HepG2 (cell line): ENCODE results near the gene FOLR2. TPM values are rescaled to one million over a fixed set of nuclear protein-coding genes. Genes with fewer than 3 reads are reported as not detected.

ENCODE experiments used
- ATAC-seq: fragments of 200-7000 bp; cut with Tn5 transposase; 3 replicates; pipeline ENCODE4 v1.9.1; 2020; ENCODE audit warnings: mild to moderate bottlenecking, moderate library complexity
- BruUV-seq: library from RNA; stranded (reverse); fragments of 400-500 nt; replicated peaks from 2 replicates; lab custom pipeline; 2021; lab: Mats Ljungman, UMichigan
- CTCF ChIA-PET: fragments of 300-600 bp; formaldehyde crosslinking; extraction: SDS; loops from one replicate; lab custom pipeline; 2021; ENCODE audit warnings: low total read pairs, inconsistent platforms, low intra/inter-chr PET ratio; lab: Yijun Ruan, JAX
- POLR2A ChIA-PET: fragments of 350-600 bp; sonication (Branson Sonifier 250); formaldehyde crosslinking; loops from one replicate; lab custom pipeline; 2020; ENCODE audit warnings: antibody characterized with exemption, inconsistent platforms; lab: Yijun Ruan, JAX
- DNase-seq: peaks from one replicate; pipeline ENCODE4 v3.0.0-alpha.2; 2015; ENCODE audit warnings: low spot score
- FAIRE-seq: peaks from 3 replicates; lab custom pipeline; 2011; peaks lifted over from hg19 to GRCh38; lab: Jason Lieb, UNC
- H2AFZ ChIP-seq: one replicate; pipeline ENCODE4 v1.6.1; 2011; ENCODE audit warnings: low read length, inconsistent platforms
- H3K27ac ChIP-seq: fragments of 300-600 bp; 3 replicates; pipeline ENCODE4 v1.8.0; 2011; ENCODE audit warnings: mixed run types, mild to moderate bottlenecking, mixed read lengths, low read length, inconsistent platforms; ENCODE audit not compliant: insufficient read depth; ENCODE audit errors: extremely low read length
- H3K27me3 ChIP-seq, 2 experiments: fragments of 200-600 bp in 1 of 2; 2 replicates in 1 of 2; 3 replicates in 1 of 2; pipeline versions ENCODE4 v1.6.0 to v1.8.0; 2011; ENCODE audit warnings: low read length in 2 of 2, mild to moderate bottlenecking in 2 of 2, moderate library complexity in 2 of 2, inconsistent platforms in 1 of 2; ENCODE audit not compliant: insufficient read depth in 2 of 2, control insufficient read depth in 1 of 2
- H3K36me3 ChIP-seq, 2 experiments: fragments of 200-600 bp in 1 of 2; replicated peaks in 1 of 2; 2 replicates in 1 of 2; 3 replicates in 1 of 2; pipeline versions ENCODE4 v1.5.1 to v1.8.0; 2011; ENCODE audit warnings: low read length in 2 of 2, inconsistent platforms in 1 of 2; ENCODE audit not compliant: insufficient read depth in 2 of 2, control insufficient read depth in 1 of 2
- H3K4me1 ChIP-seq: 2 replicates; pipeline ENCODE4 v1.5.1; 2012; ENCODE audit warnings: low read length, inconsistent platforms; ENCODE audit not compliant: insufficient read depth
- H3K4me2 ChIP-seq: 2 replicates; pipeline ENCODE4 v1.6.0; 2011; ENCODE audit warnings: low read depth, low read length, inconsistent platforms
- H3K4me3 ChIP-seq, 3 experiments: fragments of 200-600 bp in 1 of 3; sonication (generic), shearing (Covaris generic) in 1 of 3; replicated peaks in 1 of 3; 2 replicates each; pipeline ENCODE4 v1.5.1; 2011 to 2016; ENCODE audit warnings: low read length in 3 of 3, inconsistent platforms in 2 of 3, low read depth in 2 of 3, mild to moderate bottlenecking in 2 of 3, control low read depth in 1 of 3, mixed read lengths in 1 of 3; ENCODE audit not compliant: insufficient read depth in 1 of 3
- H3K79me2 ChIP-seq: one replicate; pipeline ENCODE4 v1.6.1; 2011; ENCODE audit warnings: low read length, inconsistent platforms; ENCODE audit not compliant: insufficient read depth
- H3K9ac ChIP-seq: 2 replicates; pipeline ENCODE4 v1.6.0; 2011; ENCODE audit warnings: mild to moderate bottlenecking, low read depth, low read length, inconsistent platforms; ENCODE audit not compliant: insufficient read depth
- H3K9me3 ChIP-seq: 2 replicates; pipeline ENCODE4 v1.5.1; 2012; ENCODE audit warnings: mild to moderate bottlenecking, low read length
- H4K20me1 ChIP-seq: 2 replicates; pipeline ENCODE4 v1.6.0; 2011; ENCODE audit warnings: inconsistent platforms, mild to moderate bottlenecking, low read length, moderate library complexity; ENCODE audit not compliant: insufficient read depth
- EZH2 ChIP-seq: conservative IDR thresholded peaks from 2 replicates; pipeline ENCODE4 v1.6.1; 2012; ENCODE audit warnings: mild to moderate bottlenecking, low read depth, low read length, moderate library complexity
- GABPB1 ChIP-seq: IDR thresholded peaks from 2 replicates; pipeline ENCODE4 v1.6.1; 2016; ENCODE audit warnings: mild to moderate bottlenecking, missing genetic modification reagents, moderate library complexity, missing compliant biosample characterization
- ZBTB8A ChIP-seq: sonication (generic); formaldehyde crosslinking; IDR thresholded peaks from 2 replicates; pipeline ENCODE4 v1.4.0; 2020; ENCODE audit warnings: mild to moderate bottlenecking, low read depth, missing genetic modification reagents, borderline replicate concordance
- WGBS: methylation state at CpG from one replicate; pipeline ENCODE4 v1.1.6; 2017; ENCODE audit warnings: low lambda C conversion rate; 5-methylcytosine and 5-hydroxymethylcytosine counted together
- in situ Hi-C: cut with HindIII; loops from 2 replicates; pipeline ENCODE4 v1.10.0; 2017; ENCODE audit warnings: low pct_unique_long_range_greater_than_20kb; ENCODE audit not compliant: extremely low pct_ligation_motif_present
- intact Hi-C: fragments of 100-400 bp; cut with micrococcal nuclease; formaldehyde crosslinking; loops from one replicate; pipeline ENCODE4 v1.10.0; 2022; ENCODE audit not compliant: unreplicated experiment
- polyA plus RNA-seq, 8 experiments: library from polyadenylated mRNA; depleted of rRNA in 3 of 8; stranded (reverse) in 7 of 8; unstranded in 1 of 8; fragments of >200 nt; fragmentation: Illumina TruSeq in 4 of 8; extraction: Trizol in 4 of 8; gene quantifications; 2 replicates each; pipeline versions ENCODE4 v1.2.1 to v1.2.3, GENCODE V29; 2011 to 2016; ENCODE audit warnings: low read depth in 4 of 8, missing spikeins in 1 of 8, mixed read lengths in 1 of 8; ENCODE audit not compliant: insufficient read depth in 1 of 8
- total RNA-seq, 5 experiments: library from RNA; depleted of rRNA; stranded (reverse); fragments of >200 nt; fragmentation: Illumina TruSeq; extraction: Trizol; gene quantifications; 2 replicates each; pipeline ENCODE4 v1.2.3, GENCODE V29; 2016; ENCODE audit warnings: low read depth in 1 of 5
- TF ChIP-seq, protein P1 (sequence below): IDR thresholded peaks from 2 replicates; pipeline ENCODE4 v1.6.1; 2012; ENCODE audit warnings: inconsistent platforms
- TF ChIP-seq, protein P2 (sequence below): sonication (generic); formaldehyde crosslinking; IDR thresholded peaks from 2 replicates; pipeline ENCODE4 v1.4.0; 2020; ENCODE audit warnings: missing genetic modification reagents

The FOLR2 gene
- total and polyA plus RNA-seq, 2 of the 13 experiments (the other 11 are each of a cell fraction or from before 2014, with no cell fraction given): 0.09 TPM; not detected in 1

DNA sequence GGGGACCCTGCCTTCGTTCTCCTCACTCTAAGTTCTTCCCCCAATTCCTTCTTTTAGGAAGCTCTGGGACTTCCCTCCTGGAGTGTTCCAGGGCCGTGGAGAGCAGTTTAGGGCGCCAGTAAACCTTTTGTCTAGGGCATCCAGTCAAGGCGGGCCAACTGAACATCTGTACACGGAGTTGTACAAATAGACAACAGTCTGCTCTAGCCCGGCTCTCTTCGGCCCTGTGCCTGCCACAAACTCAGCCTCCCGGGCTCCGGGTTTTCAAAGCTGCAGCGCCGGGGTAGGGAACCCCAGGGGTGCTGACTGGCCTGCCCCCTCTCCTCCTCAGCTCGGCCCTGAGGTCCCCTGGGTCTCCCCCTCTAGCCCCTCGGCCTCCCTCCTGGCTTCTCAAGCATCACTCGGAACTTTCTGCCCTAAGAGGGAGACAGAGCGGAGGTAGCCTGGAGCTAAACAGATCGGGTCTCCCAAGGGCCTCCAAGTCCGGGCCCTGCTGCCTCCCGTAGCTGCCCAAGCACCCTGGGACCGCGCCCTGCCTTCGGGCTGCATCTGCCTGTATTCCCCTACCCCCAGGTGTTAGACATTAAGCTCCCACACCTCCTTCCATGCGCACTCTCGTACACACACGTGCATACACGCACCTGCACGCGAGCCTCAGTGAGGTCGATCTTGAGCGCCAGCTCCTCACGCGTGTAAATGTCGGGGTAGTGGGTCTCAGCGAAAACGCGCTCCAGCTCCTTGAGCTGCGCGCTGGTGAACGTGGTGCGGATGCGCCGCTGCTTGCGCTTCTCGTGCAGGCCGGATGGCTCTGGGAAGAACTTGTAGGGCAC lies 24.1 kb downstream of the FOLR2 start:
- BruUV-seq: no TSS peak
- POLR2A ChIA-PET: no interaction called here

More for the DNA sequence above, 24.1 kb downstream of the FOLR2 start:
- Histone ChIP-seq H3K4me3 (peak overlapping the region in 1 of 3 experiments; percentile 45; a peak in 2 of 6 replicates), H3K9me3 (no peaks in the 10 kb centered on the region), H4K20me1 (no peaks in the 10 kb centered on the region), H3K4me1 (peaks cover 17% of the 10 kb centered on the region), H3K4me2 (peak overlapping the region; percentile 48), H2AFZ (no peak overlapping the region), H3K79me2 (no peaks in the 10 kb centered on the region), H3K9ac (no peak overlapping the region), H3K27ac (no peak overlapping the region), H3K27me3 (peaks cover 10 to 49% of the 10 kb centered on the region in 2 experiments), H3K36me3 (peaks cover 3% of the 10 kb centered on the region in 2 experiments; a peak in 2 of 5 replicates)
- intact Hi-C loops: no loop called here
- no peak for FAIRE-seq
- CTCF ChIA-PET: no interaction called here
- in situ Hi-C loops: no loop called here
- WGBS: 52% methylated on average over 36 of the region's 44 CpGs
- TF ChIP-seq GABPB1 (CRISPR knock-in tag): no peak
- TF ChIP-seq, protein P1, sequence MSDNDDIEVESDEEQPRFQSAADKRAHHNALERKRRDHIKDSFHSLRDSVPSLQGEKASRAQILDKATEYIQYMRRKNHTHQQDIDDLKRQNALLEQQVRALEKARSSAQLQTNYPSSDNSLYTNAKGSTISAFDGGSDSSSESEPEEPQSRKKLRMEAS: no peak
- 0 out of 2 replicates have a peak, but pooled peaks have one; percentile 67 for TF ChIP-seq EZH2
- TF ChIP-seq, protein P2, sequence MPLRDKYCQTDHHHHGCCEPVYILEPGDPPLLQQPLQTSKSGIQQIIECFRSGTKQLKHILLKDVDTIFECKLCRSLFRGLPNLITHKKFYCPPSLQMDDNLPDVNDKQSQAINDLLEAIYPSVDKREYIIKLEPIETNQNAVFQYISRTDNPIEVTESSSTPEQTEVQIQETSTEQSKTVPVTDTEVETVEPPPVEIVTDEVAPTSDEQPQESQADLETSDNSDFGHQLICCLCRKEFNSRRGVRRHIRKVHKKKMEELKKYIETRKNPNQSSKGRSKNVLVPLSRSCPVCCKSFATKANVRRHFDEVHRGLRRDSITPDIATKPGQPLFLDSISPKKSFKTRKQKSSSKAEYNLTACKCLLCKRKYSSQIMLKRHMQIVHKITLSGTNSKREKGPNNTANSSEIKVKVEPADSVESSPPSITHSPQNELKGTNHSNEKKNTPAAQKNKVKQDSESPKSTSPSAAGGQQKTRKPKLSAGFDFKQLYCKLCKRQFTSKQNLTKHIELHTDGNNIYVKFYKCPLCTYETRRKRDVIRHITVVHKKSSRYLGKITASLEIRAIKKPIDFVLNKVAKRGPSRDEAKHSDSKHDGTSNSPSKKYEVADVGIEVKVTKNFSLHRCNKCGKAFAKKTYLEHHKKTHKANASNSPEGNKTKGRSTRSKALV (CRISPR knock-in tag): peak; percentile 20; the same call in 1 of the 2 replicates
- no peak for TF ChIP-seq ZBTB8A
- no peak for DNase-seq
- peak; percentile 52 for ATAC-seq
